ENCODE data around the gene MDM1.

MDM1 gene

GRCh38 chr12:68319988-68320623, 12.1 kb downstream of the MDM1 start:
- DNase-seq, result no peak

GRCh38 chr12:68317047-68317667, 15.0 kb downstream of the MDM1 start:
- DNase-seq, result no peak

- no peak for DNase-seq
Measured at GRCh38 chr12:68310370-68310769, 21.8 kb downstream of the MDM1 start.

GRCh38 chr12:68306564-68306963, 25.6 kb downstream of the MDM1 start:
- no peak for DNase-seq

GRCh38 chr12:68305278-68305677, 26.9 kb downstream of the MDM1 start:
- DNase-seq, result no peak

- DNase-seq, result no peak
Measured at GRCh38 chr12:68304626-68305025, 27.5 kb downstream of the MDM1 start.

- DNase-seq, result no peak
Measured at GRCh38 chr12:68303850-68304249, 28.3 kb downstream of the MDM1 start.

GRCh38 chr12:68297929-68298328, 34.2 kb downstream of the MDM1 start:
- DNase-seq, result no peak

- DNase-seq, result no peak
Measured at GRCh38 chr12:68294251-68294650, 37.9 kb downstream of the MDM1 start.

- no peak for DNase-seq
Measured at GRCh38 chr12:68293347-68293746, 38.8 kb downstream of the MDM1 start.

GRCh38 chr12:68292151-68292943, 39.8 kb downstream of the MDM1 start:
- no peak for DNase-seq

- DNase-seq, result no peak
Measured at GRCh38 chr12:68291396-68292036, 40.6 kb downstream of the MDM1 start.

GRCh38 chr12:68290126-68290525, 42.0 kb downstream of the MDM1 start:
- no peak for DNase-seq

- no peak for DNase-seq
Measured at GRCh38 chr12:68287106-68287505, 45.1 kb downstream of the MDM1 start.

- no peak for DNase-seq
Measured at GRCh38 chr12:68286396-68286795, 45.8 kb downstream of the MDM1 start.

GRCh38 chr12:68285541-68285940, 46.6 kb downstream of the MDM1 start:
- no peak for DNase-seq

- DNase-seq, result no peak
Measured at GRCh38 chr12:68281322-68282077, 50.7 kb downstream of the MDM1 start.

- DNase-seq, result no peak
Measured at GRCh38 chr12:68280240-68280639, 51.9 kb downstream of the MDM1 start.

- DNase-seq, result no peak
Measured at GRCh38 chr12:68279227-68280054, 52.7 kb downstream of the MDM1 start.

- no peak for DNase-seq
Measured at GRCh38 chr12:68276402-68276930, 55.7 kb downstream of the MDM1 start.

GRCh38 chr12:68272732-68273131, 59.4 kb downstream of the MDM1 start:
- DNase-seq, result no peak

GRCh38 chr12:68271346-68271745, 60.8 kb downstream of the MDM1 start:
- DNase-seq, result no peak

Data from cerebellar nuclear complex (tissue), 1 donor.